ENCODE data around the gene SLC37A2. TPM values are rescaled to one million over a fixed set of nuclear protein-coding genes. Genes with fewer than 3 reads are reported as not detected.

The SLC37A2 gene
- total RNA-seq, 3 donors from 2014 or later = 0.13 to 0.21 (median 0.14) TPM

DNA sequence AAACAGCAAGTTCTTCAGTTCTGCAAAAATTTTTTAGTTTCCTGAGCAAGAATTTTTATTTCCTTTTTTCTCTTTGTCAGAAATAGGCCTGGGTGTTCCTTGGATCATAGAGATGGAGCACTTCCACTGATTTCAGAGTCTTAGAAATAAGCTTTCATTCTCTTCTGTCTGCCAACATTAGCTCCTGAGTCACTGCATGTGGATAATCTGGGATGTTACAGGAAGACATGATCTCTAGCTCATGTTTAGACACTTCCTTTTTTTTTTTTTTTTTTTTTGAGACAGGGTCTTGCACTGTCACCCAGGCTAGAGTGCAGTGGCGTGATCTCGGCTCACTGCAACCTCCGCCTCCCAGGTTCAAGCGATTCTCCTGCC is 61.5 kb downstream of the SLC37A2 start:
- H3K4me1 Mint-ChIP-seq (ENCODE audit: low read depth) = peaks cover 2% of the 10 kb centered on the region
- DNase-seq (no peak), ATAC-seq (no peak)
- H3K36me3 Mint-ChIP-seq (ENCODE audit: insufficient read depth) = no peaks in the 10 kb centered on the region
- no peaks in the 10 kb centered on the region for H3K9me3 Mint-ChIP-seq
- H3K27me3 Mint-ChIP-seq (ENCODE audit: low read depth) = peaks cover 43% of the 10 kb centered on the region
- H3K4me3 Mint-ChIP-seq = no peak overlapping the region

DNA sequence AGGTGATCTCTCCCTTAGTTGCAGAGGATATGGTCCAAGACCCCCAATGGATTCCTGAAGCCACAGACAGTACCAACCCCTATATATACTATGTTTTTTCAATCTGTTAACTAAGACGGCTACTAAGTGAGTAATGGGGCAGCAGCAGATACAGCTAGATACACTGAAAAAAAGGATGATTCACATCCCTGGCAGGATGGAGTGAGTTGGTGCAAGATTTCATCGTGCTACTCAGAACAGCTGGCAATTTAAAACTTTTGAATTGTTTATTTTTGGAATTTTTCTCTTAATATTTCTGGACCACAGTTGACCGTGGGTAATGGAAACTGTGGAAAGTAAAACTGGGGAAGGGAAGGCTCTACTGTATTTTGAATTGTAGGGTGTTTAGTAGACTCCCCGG is 65.3 kb downstream of the SLC37A2 start:
- ATAC-seq (no peak), DNase-seq (no peak)
- Mint-ChIP-seq H3K27me3 (ENCODE audit: low read depth) (peaks cover 53% of the 10 kb centered on the region), H3K36me3 (ENCODE audit: insufficient read depth) (no peaks in the 10 kb centered on the region), H3K4me3 (no peak overlapping the region), H3K4me1 (ENCODE audit: low read depth) (peaks cover 2% of the 10 kb centered on the region), H3K9me3 (no peaks in the 10 kb centered on the region)

DNA sequence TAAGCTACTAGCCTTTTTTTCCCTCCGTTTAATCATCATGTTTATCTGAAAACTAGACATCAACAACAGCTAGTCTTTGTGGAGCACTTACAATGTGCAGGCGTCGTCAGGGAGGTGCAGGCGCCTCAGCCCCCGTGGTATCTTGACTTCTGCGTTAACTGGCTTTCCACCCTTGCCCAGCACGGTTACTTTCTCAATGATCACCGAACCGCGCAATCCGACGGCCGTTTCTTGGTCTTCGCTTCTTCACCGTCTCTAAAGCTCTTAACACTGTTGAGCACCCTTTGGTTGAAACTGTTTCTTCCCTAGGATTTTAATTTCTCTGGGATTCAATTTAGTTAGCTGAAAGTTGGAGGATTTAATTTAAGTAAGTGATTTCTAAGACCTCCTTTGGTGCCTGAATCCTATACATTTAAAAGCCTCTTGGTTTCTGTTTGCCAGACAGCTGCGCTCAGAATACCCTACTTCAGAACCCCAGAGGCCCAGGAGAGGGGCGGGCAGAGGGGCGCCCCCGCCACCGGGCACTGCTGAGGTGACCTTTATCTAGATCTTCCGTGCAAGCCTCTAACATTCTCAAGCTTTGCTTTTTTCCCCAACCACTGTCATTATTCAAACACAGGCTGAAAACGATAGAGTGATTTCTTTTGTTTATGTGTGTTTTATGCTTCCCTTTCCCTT is 66.3 kb downstream of the SLC37A2 start:
- Mint-ChIP-seq H3K9me3 (no peaks in the 10 kb centered on the region), H3K4me1 (ENCODE audit: low read depth) (no peaks in the 10 kb centered on the region), H3K36me3 (ENCODE audit: insufficient read depth) (no peaks in the 10 kb centered on the region), H3K27me3 (ENCODE audit: low read depth) (peaks cover 57% of the 10 kb centered on the region), H3K4me3 (no peak overlapping the region)
- no peak for DNase-seq
- ATAC-seq = no peak

- Mint-ChIP-seq H3K36me3 (ENCODE audit: insufficient read depth) (no peaks in the 10 kb centered on the region), H3K4me3 (no peak overlapping the region), H3K27me3 (ENCODE audit: low read depth) (peaks cover 55% of the 10 kb centered on the region), H3K4me1 (ENCODE audit: low read depth) (no peaks in the 10 kb centered on the region), H3K9me3 (no peaks in the 10 kb centered on the region)
- DNase-seq (no peak), ATAC-seq (no peak)
Measured at GRCh38 chr11:125132071-125132470, 69.0 kb downstream of the SLC37A2 start.

- no peaks in the 10 kb centered on the region for H3K9me3 Mint-ChIP-seq
- H3K4me1 Mint-ChIP-seq (ENCODE audit: low read depth) = no peaks in the 10 kb centered on the region
- peaks cover 50% of the 10 kb centered on the region for H3K27me3 Mint-ChIP-seq (ENCODE audit: low read depth)
- ATAC-seq (no peak), DNase-seq (no peak)
- H3K36me3 Mint-ChIP-seq (ENCODE audit: insufficient read depth) = no peaks in the 10 kb centered on the region
- no peak overlapping the region for H3K4me3 Mint-ChIP-seq
Measured at GRCh38 chr11:125132596-125132995, 69.5 kb downstream of the SLC37A2 start.

DNA sequence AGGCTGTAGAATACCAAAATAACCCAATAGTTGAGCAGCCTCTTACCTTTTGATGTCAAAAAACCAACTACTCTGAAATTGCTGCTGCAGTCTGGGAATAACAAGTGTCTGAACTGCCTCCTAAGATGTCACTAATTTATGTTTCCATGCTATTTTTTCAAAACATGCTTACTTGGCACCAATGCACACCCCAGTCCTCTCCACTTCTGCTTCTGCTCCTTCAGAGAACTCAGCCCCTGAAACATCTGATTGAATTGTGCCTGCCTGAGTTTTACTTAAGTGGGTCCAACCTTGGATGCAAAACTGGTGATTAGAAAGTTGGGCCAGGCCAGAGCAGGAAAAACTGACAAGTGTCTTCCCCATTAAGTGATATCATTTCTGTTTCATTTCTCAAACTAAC is 72.9 kb downstream of the SLC37A2 start:
- Mint-ChIP-seq H3K27me3 (ENCODE audit: low read depth) (peaks cover 40% of the 10 kb centered on the region), H3K36me3 (ENCODE audit: insufficient read depth) (no peaks in the 10 kb centered on the region), H3K9me3 (no peaks in the 10 kb centered on the region), H3K4me1 (ENCODE audit: low read depth) (no peaks in the 10 kb centered on the region), H3K4me3 (no peak overlapping the region)
- ATAC-seq (no peak), DNase-seq (no peak)

GRCh38 chr11:125138966-125139365 is 75.9 kb downstream of the SLC37A2 start:
- Mint-ChIP-seq H3K36me3 (ENCODE audit: insufficient read depth) (no peaks in the 10 kb centered on the region), H3K27me3 (ENCODE audit: low read depth) (peaks cover 36% of the 10 kb centered on the region)
- DNase-seq = no peak

DNA sequence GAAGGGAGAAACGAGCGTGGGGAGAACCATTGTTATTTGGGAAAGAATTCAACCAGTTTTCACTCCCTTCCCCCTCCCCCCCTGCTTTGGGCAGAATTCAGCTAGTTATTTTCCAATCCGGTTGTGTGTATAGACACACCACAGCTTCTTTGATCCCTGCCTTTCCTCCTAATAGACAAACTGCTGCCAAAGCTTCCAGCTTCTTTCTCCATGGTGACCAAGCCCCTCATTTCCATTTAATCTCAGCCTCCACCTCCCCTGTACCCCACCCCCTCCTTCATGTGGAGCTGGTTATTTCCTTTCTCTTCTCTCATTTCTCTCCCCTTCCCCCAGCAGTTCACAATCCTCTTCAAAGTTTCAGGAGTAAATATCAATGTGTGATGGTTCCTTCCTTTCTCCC is 76.7 kb downstream of the SLC37A2 start:
- no peak for ATAC-seq
- no peak for DNase-seq
- Mint-ChIP-seq H3K9me3 (no peaks in the 10 kb centered on the region), H3K36me3 (ENCODE audit: insufficient read depth) (no peaks in the 10 kb centered on the region), H3K4me3 (no peak overlapping the region), H3K4me1 (ENCODE audit: low read depth) (peaks cover 2% of the 10 kb centered on the region), H3K27me3 (ENCODE audit: low read depth) (peaks cover 36% of the 10 kb centered on the region)

More at GRCh38 chr11:125138966-125139365, 75.9 kb downstream of the SLC37A2 start:
- no peak for ATAC-seq
- H3K4me1 Mint-ChIP-seq (ENCODE audit: low read depth) = peaks cover 2% of the 10 kb centered on the region
- no peaks in the 10 kb centered on the region for H3K9me3 Mint-ChIP-seq
- no peak overlapping the region for H3K4me3 Mint-ChIP-seq

Other genes with a start within 250 kb of the SLC37A2 start
- gene ROBO3, start 197.9 kb upstream of the SLC37A2 start, total RNA-seq = 10 to 100 TPM in 2 of 3 donors, 1 to 10 TPM in 1; 9.7 to 11.6 (median 10.4) TPM
- not detected for gene ROBO4, start 165.4 kb upstream of the SLC37A2 start, total RNA-seq
- not detected for gene HEPN1, start 144.1 kb upstream of the SLC37A2 start, total RNA-seq
- not detected for gene HEPACAM, start 127.3 kb upstream of the SLC37A2 start, total RNA-seq
- gene CCDC15, start 109.1 kb upstream of the SLC37A2 start, total RNA-seq = 1 to 10 TPM; 1.4 to 1.6 (median 1.4) TPM
- 10 to 100 TPM; 10.6 to 13.1 (median 12.3) TPM for gene TMEM218, start 48.3 kb downstream of the SLC37A2 start, total RNA-seq
- gene PKNOX2, start 101.4 kb downstream of the SLC37A2 start, total RNA-seq = under 1 TPM in 1 of 3 donors, not detected in 2; 0.38 TPM

All from activated T-cell treated with anti-CD3 and anti-CD28 coated beads, Interleukin-2, amount 50 U/mL, for 4 hours (primary cell).